Measurements from ENCODE around the gene PPP2R2B.

Gene PPP2R2B

DNA sequence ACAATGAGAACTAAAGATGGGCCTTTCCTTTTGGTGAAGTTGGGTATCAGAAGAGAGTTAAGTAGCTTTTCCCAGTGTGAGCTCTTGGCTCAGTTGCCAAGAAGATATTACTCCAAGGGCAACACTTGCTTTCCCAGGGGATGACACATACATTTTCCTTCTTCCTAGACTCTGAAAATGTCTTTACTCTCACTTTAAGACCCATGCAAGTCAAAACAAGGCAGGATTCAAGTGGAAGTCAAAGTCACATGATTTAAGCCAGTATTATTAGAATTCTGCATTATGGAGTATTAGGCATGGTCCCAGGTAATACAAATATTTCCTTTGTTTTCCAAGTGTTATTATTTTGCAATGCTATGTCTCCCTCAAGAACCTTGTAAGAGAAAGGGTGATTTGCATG, 175.1 kb downstream of the PPP2R2B start:
- DNase-seq (ENCODE audit: low read depth, low spot score) = no peak

DNA sequence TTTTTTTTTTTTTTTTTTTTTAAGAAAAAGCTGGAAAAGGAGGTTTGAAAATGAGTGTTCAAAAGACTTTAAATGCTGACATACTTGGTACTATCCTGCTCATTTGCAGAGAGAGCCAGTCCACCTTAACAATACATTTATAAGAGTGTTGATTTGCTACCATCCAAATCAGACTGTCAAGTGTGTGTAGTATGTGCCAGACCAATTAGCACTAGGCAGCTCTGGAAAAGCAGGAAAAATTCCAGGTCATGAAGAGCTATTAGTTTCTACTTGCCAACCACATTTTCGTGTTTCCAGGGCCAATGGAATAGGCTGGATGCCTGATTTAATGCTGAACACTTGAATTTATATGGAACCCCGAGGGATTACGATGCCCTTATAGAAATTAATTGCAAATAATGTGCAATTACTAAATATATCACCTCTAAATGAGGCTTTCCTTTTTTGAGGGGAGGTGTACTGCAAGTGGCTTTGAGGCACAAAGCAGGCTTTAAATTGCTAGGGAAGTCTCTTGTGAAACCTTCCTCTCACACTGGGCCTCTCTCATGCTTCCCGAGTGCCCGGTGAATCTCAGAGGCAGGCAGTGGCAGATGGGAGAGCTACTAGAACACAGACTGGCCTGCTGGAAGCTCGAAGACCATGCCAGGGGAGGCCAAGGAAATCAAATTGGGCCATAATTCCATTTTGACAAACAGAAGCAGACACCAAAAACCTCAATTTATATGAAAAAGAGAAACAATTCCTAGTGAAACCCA, 178.7 kb downstream of the PPP2R2B start:
- peak; percentile 34 for DNase-seq (ENCODE audit: low read depth, low spot score)

DNA sequence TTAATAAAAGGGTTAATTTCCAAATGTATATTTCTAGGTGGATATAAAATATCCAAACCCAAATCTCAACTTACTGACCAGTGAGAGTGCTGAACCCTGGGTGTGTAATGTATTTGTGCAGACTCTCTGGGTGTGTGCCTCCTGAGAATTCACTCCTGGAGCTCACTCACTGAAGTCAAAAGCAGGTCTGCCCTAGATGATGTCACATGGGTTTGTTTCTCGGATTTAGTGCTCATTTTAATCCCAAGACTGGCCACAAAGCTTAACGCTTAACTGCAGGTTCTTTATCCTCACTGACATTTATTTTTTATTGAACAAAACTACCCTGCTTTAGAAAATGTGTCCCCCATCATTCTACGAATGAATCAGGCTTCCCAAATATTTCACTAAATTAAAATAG, 179.4 kb downstream of the PPP2R2B start:
- DNase-seq (ENCODE audit: low read depth, low spot score) = no peak

DNA sequence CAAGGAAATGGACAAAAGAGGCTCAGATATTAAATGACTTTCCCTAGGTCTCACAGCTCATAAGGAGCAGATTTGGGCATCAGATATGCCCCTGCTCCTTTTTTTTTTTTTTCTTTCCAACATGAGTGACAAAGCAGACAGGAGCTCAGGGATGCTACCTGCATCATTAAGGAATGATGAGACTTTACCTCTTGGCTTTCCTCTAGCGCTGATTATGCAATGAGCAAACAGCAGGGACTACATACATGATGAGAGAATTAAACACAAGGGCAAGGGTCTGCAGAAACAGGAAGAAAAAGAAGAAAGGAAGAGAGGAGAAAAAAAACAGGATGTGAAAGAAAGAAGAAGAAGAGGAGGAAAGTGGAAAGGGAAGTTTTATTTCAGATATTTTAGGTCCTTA, 179.9 kb downstream of the PPP2R2B start:
- no peak for DNase-seq (ENCODE audit: low read depth, low spot score)

DNA sequence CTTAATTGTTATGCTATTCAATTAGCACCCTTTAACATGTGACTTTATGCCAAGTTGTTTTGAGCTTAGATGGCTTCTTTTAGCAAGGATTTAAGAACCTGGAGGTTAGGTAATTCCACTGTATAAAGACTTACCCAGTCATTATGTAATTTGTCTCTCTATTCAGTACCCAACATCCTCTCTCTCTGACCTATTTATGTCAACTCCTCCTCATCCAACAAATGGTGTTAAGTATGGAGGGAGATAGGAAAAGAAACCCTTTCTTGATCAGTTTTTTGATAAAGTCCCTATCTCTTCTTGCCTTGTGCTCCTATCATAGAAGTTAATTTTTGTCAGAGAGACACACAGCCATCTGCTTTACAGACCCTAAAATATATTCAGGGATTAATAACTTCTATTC, 181.3 kb downstream of the PPP2R2B start:
- no peak for DNase-seq (ENCODE audit: low read depth, low spot score)

DNA sequence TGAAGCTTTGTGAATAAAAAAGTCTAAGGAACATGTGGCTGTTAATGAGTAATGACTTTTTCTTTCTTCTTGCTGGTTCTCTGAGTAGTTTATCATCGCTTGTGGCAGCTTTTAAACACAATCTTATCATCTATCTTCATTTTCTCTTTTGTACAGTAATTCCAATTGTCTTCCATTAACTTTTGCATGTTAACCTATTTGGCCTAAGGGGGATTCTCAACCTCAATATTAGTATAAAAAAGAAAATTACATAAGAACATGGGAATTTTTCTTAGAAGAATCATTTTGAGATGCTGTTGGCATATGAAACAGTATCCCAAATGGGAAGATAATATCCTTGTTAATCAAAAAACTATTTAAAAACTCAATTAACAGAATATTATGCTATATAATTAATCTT, 182.9 kb downstream of the PPP2R2B start:
- no peak for DNase-seq (ENCODE audit: low read depth, low spot score)

DNA sequence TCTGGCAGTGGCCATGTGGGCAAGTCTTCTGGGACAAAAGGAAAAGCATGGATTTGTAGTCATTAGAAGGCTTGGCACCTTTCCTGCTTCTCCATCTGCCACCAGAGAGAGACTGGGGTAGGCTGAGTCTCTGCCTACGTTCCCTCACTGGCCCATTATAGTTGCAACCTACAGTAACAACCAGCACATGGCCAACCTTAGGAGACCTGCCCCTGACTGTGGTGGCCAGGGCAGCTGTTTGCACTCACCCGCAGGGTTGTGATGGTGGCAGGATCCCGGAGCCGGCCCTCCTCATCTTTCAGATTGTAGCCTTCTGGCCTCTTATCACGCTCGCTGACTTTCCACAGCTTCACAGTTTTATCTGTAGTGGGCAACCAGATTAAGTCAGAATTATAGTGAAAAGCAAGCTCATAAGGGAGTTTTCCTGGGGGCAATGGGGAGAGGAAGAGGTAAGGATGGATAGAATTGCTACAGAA, 187.6 kb downstream of the PPP2R2B start:
- DNase-seq (ENCODE audit: low read depth, low spot score) = no peak

DNA sequence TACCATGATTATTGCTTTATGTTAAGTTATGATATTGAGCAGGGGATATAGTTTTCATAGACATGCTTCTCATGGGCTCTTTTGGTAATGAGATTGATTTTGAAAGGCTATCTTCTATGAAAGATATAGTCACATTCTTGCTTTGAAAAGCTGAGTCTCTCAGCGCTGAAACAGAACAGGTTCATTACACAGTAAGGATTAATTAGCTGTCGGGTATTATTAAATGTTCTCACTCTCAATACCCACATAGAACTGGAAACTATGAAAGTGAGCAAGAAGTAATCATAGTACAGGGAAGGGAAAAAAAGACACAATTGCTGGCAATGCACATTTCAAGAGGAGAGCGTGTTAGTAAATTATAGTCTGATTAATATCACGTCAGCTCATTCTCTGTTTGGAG, 190.9 kb downstream of the PPP2R2B start:
- DNase-seq (ENCODE audit: low read depth, low spot score) = no peak

DNA sequence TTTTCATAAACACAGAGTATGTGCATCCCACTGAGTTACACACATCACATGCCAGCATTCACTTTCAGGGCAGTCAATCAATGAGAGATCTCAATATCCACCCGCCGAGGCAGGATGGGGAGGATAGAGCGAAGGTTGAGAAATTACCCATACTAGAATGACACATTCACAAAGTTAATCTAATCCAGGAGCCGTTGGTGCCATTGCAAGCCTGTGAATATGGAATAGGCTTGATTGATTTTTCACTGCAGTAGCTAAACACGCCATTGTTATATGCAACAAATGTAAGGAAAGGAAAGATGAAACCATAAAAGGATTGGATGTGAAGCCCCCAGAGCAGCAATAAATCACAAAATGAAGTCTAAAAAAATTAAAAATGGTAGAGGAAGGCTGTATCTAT, 194.7 kb downstream of the PPP2R2B start:
- DNase-seq (ENCODE audit: low read depth, low spot score) = no peak

DNA sequence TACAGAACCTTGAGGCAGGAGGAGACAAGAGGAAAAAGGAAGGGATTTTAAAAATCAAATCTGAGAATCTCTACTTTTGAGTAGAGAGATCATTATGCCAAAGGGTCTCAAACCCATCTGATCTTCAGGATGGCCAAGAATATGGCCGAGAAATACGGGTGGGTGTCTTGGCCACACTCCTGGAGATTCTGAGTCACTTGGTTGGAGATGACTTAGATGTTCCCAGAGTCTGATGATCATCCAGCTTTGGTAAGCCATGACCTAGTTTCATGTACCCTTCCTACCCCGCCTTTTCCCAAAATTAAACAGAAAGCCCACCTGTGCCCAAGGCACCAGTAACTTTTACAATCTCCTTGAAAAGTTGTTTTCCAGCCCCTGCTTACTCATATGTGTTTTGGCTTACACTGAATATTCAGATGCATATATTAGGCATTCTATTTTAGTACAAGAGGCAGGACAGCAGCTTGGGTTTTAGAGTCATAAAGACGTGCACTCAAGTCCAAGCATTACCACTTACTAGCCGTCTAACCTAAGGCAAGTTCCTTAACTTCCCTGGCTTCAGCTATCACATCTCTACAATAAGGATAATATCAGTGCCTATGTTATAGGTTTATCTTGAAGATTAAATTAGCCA, 195.5 kb downstream of the PPP2R2B start:
- no peak for DNase-seq (ENCODE audit: low read depth, low spot score)

DNA sequence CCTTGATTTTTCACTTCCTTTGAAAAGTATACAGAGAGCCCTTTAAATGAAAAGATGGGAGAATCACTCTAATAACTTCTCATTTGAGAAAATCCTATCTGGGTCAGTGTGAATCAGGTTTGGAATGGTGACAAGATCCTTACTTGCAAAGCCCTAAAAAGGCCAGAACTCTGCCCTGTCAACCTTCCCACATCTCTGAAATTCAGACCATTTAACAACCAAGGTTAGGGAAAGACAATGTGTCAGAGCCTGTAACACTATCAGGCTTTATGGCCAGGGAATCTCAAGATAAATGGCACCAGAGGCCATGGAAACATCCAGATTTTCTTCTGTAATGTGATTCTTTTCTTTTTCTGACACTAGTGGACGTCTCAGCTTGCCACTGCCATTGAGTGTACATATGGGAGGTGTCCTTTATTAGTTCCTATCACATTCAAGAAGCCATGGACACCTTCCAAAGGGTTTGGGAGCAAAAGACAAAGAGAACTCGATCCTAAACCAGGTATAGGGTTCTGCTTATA, 196.9 kb downstream of the PPP2R2B start:
- DNase-seq (ENCODE audit: low read depth, low spot score) = no peak

DNA sequence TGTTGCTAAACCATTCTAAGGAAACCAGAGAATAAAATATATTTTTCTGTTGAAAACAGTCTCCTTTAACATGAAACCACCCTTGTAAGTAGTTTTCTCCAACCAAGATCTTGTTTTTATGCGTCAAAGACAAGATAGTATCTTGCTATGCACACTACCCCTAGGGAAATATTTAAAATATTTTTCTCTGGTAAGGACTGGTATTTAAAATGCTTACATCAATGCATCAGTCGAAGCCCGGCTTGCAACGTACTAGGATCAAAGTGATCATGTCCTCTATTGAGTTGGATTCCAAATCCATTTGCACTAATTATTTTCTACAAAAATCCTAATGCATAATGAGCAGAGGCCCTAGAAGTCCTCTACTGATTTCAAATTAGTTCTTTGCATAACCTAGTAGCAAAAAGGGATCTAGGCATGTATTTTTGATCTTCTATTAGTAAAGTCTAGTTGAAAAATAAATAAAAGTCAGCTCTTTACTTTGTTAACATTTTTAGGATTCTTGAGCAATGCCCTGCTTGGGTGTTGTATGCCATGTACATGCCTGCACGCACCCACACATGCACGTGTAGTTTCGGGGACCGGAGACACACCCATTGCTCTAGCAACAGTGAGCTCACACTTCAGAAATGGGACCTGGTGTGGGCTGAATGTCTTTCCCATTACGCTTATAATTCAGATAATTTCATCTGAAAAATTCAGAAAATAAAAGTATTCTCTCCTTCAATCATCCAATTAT, 197.5 kb downstream of the PPP2R2B start:
- DNase-seq (ENCODE audit: low read depth, low spot score) = no peak

DNA sequence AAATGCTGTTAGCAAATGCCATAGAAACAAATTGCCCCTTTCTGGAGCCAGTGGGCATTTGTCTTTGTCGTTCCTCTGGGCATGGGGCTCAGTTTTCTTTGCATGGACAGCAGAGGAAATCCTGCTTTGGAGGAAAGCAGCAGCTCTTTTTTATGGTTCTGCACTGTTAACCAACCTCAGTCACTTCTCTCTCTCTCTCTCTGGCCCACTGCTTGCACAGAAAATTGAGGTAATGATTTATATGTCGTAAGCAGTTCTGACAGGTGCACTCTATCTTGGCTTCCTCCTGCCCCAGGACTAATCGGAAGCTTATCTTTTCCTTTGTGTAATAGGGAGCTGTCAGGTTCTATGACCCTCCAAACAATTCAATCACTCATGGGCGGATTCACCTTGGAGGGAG, 202.9 kb downstream of the PPP2R2B start:
- DNase-seq (ENCODE audit: low read depth, low spot score) = no peak

DNA sequence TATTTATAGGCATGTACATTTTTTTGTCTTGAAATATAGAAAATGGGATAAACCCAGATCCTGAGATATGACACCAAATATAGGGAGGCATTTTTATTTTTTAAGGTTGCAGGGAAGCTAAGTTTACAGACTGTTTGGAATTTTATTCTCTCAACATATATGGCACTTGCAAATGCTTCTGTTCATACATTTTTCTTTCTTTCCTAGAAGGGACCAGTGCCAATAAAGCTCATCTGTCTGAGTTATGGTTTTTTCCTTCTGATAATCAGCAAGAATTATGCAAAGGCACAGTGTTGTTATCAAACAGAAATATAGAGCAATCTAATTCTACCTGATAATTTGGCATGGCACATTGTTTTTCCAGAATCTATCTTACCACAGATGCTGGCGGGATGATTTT, 205.7 kb downstream of the PPP2R2B start:
- no peak for DNase-seq (ENCODE audit: low read depth, low spot score)

DNA sequence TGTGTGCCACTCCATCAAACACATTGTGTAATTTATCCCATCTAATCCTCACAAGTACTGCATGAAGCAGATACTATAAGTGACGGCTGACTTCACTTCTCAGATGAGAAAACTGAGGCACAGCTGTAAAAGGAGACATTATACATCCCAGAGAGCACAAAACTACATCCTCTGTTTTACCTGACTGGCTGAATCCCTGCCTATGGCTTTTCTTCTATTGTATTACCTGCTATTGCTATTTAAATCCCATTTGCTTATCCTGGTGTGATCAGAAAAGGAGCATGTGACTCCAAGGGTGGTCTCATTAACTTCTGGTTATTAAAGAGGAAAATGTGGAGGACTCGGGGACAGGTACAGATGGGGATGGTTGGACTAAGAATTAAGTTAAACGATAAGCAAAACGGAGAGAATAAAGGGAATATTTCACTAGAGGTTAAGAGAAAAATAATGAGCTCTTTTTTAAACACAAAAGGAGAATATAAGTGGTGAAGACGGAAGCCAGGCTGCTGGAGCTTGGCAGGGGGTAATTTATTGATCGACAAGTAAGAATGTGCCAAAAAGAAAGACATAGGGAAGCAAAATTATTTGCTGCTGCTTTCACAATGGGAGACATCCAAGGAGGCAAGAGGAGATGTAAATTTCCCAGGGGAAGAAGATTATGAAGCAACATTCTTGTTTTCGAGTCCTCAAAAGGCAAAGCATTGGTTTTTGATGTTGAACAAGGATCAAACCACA, 206.8 kb downstream of the PPP2R2B start:
- peak; percentile 3 for DNase-seq (ENCODE audit: low read depth, low spot score)

DNA sequence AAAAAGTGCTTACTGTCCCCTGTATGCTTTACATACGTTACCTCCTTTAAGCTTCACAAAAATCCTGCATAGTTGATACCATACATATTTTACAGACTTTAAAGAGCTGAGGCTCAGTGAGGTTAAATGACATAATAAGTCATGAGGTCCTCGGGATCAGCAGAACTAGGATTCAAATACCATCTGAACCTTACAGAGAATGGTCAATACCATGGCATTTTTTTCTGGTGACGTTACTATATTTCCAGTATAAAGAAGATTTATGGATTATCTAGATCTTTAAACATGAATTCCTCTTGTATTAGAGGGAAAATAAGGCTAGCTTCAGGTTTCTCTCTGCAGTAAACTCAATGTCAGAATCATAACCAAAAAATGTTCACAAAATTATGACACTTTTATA, 208.9 kb downstream of the PPP2R2B start:
- DNase-seq (ENCODE audit: low read depth, low spot score) = no peak

DNA sequence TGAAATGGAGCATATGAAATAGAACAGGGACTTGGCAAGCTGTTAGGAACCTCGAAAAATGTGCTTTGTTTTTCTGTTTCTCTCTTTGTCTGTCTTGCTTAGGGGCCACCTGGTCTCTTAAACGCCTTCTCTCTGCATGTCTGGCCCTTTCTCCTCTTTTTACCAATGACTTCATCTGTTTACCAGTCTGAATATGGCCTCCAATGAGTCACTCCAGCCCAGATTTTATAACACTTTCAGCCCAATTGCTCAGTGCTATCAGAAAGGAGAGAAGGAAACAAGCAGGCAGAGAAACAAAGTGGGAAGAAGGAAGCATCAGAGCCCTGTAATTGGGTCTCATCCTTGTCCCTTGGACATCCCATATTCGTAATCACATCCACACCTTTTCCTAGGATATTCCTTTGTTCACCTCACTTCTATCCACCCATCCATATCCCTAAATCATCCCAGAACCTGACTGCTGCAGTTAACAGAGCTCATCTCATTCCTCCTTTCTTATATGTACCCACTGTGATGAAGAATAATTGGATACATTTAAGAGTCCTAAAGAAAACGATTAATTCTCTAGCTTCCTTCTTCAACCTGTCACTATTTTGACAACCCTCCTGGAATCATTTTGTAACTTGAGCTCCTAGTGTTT, 210.8 kb downstream of the PPP2R2B start:
- peak; percentile 82 for DNase-seq (ENCODE audit: low read depth, low spot score)

DNA sequence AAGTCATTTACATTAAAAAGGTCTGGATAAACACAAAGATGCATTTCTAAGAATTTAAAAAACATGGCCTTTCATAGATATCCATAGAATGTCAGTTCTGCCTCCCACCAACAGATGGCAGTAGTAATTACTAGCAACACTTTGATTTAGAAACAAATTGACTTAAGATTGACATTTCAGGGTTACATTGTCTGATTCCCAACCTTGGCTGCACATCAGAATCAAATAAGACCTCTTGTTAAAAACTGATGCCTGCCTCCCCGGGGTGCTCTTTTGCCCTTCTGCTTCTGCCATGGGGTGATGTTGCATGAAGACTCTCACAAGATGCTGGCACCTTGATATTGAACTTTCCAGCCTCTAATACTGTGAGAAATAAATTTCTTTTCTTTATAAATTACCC, 216.3 kb downstream of the PPP2R2B start:
- DNase-seq (ENCODE audit: low read depth, low spot score) = no peak

DNA sequence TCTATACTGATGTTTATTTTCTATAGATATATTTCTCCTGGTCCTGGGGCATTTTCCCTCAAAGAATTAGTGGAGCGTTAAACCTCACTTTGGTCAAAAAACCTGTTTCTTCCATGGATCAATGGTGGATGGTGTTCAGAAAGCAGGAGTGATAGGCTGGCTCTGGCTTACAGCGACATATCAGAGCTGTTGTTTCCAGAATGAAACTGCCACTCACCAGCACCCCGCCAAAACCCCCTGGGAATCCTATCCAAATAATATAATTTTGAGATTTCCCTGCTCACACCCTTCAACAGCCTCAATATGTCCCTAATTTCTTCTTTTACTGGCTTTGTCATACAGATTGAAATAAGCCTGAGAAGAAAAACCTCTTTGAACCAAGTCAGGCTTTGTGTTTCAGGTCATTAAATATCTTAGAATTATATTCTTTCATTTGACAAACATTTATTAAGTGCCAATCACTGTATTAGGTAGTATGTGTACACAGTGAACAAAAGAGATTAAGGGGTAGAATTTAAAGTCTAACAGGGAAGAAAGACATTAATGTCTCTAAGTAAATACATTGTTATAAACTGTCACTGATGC, 218.1 kb downstream of the PPP2R2B start:
- no peak for DNase-seq (ENCODE audit: low read depth, low spot score)

DNA sequence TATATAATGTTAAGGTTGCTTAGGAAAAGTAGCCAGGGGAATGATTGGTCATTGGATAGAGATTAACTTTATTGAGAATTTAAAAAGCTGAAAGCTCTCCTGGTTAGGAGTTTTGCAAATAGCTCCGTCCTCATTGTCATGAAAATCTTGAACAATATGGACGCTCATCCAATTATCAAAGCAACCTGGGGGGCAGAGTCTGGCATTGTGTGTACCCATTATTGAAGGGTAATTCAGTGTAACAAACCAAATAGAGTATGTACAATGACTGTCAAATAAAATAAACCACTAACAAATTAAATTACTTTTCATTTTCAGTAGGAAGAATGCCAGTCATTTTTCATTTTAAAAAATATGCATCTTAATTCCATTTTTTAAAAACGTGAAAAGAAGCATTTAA, 218.6 kb downstream of the PPP2R2B start:
- DNase-seq (ENCODE audit: low read depth, low spot score) = no peak

DNA sequence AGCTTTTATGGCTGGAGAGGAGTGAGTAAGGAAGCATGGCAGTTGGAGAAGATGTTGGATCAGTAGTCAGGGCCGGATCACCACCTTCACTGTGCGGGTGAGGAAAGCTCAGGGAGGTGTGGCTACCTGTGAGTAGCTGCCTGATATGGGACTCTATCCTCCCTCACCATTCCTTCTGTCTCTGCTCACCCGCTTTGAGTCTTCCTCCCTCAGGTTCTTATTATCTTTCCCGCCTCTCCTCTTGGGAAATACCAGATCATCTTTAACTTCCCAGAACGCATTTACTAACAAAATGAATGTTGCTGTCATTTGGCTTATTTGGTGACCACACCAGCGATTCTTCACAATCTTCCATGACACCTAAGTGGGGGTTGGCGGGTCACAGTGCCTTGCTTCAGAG, 221.9 kb downstream of the PPP2R2B start:
- DNase-seq (ENCODE audit: low read depth, low spot score) = no peak

Measured in astrocyte of the hippocampus (primary cell).